ENCODE results near the gene MAGEB6B.
"Not testable (repeated sequence)": the region's sequence is repeated elsewhere in the genome, so short reads cannot be mapped to it uniquely, and the experiment has no call there.

The MAGEB6B gene, protein sequence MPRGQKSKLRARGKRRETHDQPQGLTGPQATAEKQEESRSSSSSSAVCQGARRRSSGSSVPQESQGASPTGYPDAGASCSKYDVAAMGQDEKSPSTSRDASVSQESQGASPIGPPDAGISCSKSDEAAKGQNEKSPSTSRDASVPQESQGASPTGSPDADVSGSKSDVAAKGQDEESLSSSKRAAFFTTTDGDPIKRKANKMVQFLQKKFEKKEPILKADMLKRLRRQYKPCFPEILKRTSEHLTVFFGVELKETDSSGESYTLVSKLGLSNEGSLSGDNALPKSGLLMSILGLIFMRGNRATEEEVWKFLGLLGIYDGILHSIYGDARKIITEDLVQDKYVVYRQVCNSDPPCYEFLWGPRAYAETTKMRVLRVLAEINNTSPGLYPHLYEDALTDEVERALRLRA

GRCh38 chrX:26160301-26160700 lies at the start of gene MAGEB6B:
TSS of gene MAGEB6B (plus strand) at chrX:26160601. CDS start at chrX:26160601, 0 bp downstream.
- DNase-seq (ENCODE audit: low read depth in 2 of 2), result no peak

GRCh38 chrX:26138274-26138673 lies 22.1 kb upstream of the MAGEB6B start, which contains the start of gene MAGEB18:
TSS of gene MAGEB18 (plus strand) at chrX:26138343. CDS start at chrX:26138986, 643 bp downstream.
- DNase-seq (ENCODE audit: low read depth in 2 of 2), result no peak

- DNase-seq (ENCODE audit: low read depth in 2 of 2), result no peak
Measured at GRCh38 chrX:26146024-26146423, 14.4 kb upstream of the MAGEB6B start.

- DNase-seq (ENCODE audit: low read depth in 2 of 2), result no peak
Measured at GRCh38 chrX:26192204-26192603, 31.8 kb downstream of the MAGEB6B start, which contains the start of gene MAGEB6. TSS of gene MAGEB6 (plus strand) at chrX:26192440. CDS start at chrX:26193847, 1,407 bp downstream.

- DNase-seq (ENCODE audit: low read depth in 2 of 2), result no peak
Measured at GRCh38 chrX:26203561-26203960, 43.2 kb downstream of the MAGEB6B start.

DNA sequence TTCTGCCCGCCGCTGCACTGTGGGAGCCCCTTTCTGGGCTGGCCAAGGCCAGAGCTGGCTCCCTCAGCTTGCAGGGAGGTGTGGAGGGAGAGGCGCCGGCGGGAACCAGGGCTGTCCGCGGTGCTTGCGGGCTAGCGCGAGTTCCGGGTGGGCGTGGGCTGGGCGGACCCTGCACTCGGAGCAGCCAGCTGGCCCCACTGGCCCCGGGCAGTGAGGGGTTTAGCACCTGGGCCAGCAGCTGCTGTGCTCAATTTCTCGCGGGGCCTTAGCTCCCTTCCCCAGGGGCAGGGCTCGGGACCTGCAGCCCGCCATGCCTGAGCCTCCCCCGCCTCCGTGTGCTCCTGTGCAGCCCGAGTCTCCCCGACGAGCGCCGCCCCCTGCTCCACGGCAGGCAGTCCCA lies 44.3 kb downstream of the MAGEB6B start:
- DNase-seq (ENCODE audit: low read depth in 2 of 2), result not testable (repeated sequence)

DNA sequence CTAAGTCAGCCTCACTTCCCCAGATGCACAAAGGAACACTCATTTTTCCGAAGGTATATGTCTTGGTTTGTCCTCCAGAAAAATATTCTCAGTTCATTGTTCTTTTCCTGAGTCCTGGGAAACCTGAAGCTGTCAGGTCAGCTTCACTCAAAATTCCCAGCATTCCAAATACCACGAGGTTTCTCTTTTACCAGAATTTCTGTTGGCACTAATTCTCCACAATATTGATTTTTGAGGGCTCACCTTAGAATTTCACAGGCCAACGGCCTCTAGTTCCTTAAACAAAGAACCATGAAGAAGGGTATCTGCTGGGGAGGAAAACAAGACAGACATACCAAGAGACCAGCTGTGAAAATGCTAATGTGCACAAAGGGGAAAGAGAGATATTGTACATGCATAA lies 47.6 kb downstream of the MAGEB6B start:
- no peak for DNase-seq (ENCODE audit: low read depth in 2 of 2)
